ENCODE measurements around the gene CDK9.

- no peak for TF ChIP-seq CTCF (conservative IDR thresholded peaks at IDR 0.05; ENCODE audit: low read depth, low read length)
- no peak for TF ChIP-seq EZH2 (IDR thresholded peaks at IDR 0.05; ENCODE audit: borderline replicate concordance, low read depth, low read length, poor library complexity, severe bottlenecking)
These were observed 41.3 kb upstream of the CDK9 start for GRCh38 chr9:127744398-127745110.
